Dermis blood vessel endothelial cell (primary cell): Measurements from ENCODE around the gene CFAP410. TPM values are rescaled to one million over a fixed set of nuclear protein-coding genes. Genes with fewer than 3 reads are reported as not detected.

ENCODE experiments used
- DNase-seq: peaks from one replicate; pipeline ENCODE4 v3.0.0; 2010
- total RNA-seq: library from RNA; depleted of rRNA; stranded (reverse); fragments of >200 nt; gene quantifications from 2 replicates; pipeline ENCODE4 v1.2.3, GENCODE V29; 2014

The CFAP410 gene
- total RNA-seq, 1 donor from 2014 or later: 6.0 TPM

GRCh38 chr21:44297525-44298290, 41.5 kb downstream of the CFAP410 start:
- peak; percentile 90 for DNase-seq

DNA sequence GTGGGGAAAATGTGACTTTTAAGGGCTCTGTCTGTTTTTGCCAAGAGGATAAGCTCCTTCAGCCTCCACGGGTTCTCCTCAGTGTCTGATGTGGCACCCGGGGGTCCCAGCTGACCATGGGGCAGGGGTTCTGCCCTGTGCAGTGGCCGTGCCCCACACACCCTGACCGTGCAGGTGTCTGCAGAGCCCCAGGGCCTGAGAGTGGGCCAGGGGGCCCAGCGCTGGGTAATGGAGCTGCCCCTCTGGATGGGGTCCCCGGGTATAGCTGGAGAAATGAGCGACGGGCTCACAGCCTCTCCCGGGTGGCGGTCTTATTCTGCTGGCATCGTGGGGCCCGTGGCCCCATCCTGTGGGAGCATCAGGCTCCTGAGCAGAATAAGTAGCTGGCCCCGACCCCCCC, 42.3 kb downstream of the CFAP410 start:
- DNase-seq: no peak

GRCh38 chr21:44296103-44296519, 43.1 kb downstream of the CFAP410 start:
- no peak for DNase-seq

- DNase-seq: no peak
Measured at GRCh38 chr21:44295646-44296045, 43.5 kb downstream of the CFAP410 start.

DNA sequence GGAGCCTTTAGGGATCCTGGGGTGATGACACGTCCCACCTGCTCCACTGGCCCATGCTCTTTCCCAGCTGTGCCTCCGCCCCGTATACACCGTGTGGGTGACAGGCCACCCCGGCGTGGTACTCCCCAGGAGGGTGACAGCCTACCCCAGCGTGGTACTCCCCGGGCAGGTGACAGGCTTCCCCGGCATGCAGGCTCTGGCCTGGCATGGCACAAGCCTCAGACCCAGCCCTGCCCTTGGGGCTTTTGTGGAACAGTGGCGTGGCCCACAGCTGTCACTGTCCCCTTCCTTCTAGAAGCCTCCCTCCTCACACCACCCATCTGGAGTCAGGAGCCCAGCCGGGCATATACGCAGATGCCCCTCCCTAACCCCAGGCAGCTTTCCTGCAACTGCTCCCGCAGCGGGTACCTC, 44.0 kb downstream of the CFAP410 start:
- no peak for DNase-seq

DNA sequence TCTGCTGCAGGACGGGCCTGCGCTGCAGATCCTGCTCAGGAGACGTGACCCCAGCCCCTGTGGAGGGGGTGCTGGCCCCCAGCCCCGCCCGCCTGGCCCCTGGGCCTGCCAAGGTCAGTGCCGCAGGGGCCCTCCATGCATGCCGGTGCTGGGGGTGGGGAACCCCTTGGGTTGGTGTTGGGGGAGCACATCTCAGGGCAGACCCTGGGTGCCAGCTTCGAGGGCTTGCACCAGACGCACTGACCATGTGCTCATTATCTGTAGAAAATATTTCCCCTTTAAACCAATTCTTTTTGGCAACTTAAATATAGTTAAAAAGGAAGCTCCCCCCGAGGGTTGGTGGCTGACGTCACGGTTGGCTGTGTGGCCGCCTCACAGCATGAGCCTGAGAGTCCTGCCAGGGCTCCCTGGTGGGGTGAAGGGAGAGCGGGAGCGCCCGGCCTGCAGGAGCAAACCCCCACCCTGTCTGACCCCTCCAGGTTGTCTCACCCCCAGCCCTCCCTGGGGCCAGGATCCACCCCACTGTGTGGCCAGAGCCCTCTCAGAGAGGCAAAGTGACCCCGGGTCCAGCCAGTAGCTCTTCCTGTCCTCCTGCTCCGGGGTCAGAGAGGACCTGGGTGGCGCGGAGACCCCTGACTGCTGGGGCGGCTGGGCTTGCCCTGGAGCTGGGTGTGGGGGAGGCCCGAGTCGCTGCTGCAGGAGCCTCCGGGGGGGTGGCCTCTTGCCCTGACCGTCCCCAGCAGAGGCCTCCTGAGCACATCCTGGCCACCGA, 44.6 kb downstream of the CFAP410 start:
- DNase-seq: peak; percentile 23

DNA sequence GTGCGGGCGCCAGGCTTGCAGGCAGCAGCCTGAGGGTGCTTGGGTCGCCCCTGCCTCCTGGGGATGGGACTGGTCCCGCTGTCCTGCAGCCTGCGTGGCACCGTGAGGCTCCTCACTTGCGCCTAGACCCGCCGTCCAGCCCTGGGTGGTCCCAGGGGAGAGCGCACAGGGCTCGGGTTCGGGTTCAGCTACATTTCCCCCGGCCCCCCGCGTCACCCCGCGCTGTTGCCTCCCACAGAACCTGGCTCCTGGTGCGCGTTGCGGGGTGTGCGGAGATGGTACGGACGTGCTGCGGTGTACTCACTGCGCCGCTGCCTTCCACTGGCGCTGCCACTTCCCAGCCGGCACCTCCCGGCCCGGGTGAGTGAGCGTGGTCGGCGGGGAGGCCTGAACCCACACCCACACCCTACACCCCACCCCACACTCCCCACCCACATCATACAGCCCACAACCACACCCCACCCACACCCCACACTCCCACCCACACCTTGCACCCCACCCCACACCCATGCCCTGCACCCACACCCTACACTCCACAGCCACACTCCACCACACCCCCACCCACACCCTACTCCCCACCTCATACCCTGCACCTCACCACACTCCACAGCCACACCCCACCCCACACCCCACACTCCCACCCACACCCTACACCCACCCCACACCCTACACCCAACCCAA, 45.5 kb downstream of the CFAP410 start:
- no peak for DNase-seq

- no peak for DNase-seq
Measured at GRCh38 chr21:44292812-44293195, 46.4 kb downstream of the CFAP410 start.

DNA sequence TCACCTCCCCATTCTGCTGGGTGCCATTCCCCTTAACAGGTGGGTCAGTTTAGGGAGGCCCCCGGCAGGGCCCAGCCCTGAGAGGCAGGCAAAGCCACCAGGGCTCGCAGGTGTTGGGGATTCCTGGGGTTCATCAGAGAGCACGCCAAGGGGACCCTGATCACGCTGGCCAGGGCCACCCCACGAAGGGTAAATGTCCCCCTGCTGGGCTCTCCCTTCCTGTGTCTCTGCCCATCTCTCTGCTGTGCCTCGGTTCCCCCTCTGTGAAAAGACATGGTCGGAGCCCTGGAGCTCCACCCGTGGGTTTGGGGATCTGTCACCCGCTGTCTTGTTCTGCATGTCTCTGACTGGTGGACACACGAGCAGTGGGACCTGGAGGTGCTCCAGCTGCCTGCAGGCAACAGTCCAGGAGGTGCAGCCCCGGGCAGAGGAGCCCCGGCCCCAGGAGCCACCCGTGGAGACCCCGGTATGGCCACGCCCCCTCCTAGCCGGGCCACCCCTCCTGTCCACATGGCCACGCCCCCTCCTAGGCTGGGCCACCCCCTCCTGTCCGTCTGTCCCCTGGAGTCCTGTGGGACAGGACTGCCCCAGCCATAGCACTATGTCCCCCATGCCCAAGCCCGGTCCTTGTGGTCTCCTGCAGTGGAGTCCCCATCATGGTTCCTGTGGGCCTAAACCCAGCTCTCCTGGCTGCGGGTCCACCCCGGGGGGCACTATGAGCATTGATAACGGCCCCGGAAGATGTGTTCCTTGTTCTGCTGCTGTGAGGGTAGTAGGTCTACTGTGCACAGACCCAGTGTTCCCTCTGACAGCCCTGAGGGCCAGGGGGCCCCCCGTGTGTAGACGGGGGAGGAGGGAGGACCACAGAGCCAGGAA, 47.0 kb downstream of the CFAP410 start:
- DNase-seq: no peak

GRCh38 chr21:44291078-44291935, 47.9 kb downstream of the CFAP410 start:
- no peak for DNase-seq

GRCh38 chr21:44290327-44291077, 48.7 kb downstream of the CFAP410 start:
- no peak for DNase-seq

DNA sequence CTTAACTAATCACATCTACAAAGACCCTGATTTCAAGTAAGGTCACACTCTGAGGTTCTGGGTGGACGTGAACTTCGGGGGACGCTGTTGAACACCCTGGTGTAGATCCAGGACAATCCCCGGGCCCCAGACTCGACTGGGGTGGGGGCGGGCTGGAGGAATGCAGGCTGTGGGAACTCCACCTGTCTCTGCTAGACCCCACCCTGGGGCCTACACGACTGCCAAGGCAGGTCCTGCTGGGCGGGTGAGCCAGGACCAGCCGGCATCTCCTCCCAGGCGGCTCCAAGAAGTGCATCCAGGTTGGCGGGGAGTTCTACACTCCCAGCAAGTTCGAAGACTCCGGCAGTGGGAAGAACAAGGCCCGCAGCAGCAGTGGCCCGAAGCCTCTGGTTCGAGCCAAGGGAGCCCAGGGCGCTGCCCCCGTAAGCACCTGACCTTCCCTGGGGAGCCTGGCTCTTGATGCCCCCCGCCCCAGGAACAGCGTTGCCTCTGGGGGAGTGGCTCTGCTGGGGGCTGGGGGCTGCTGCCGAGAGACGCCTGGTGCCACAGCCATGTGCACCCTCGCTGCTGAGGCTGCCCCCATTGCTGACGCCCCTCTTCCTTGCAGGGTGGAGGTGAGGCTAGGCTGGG, 49.7 kb downstream of the CFAP410 start:
- no peak for DNase-seq

- no peak for DNase-seq
Measured at GRCh38 chr21:44288251-44289110, 50.7 kb downstream of the CFAP410 start.

DNA sequence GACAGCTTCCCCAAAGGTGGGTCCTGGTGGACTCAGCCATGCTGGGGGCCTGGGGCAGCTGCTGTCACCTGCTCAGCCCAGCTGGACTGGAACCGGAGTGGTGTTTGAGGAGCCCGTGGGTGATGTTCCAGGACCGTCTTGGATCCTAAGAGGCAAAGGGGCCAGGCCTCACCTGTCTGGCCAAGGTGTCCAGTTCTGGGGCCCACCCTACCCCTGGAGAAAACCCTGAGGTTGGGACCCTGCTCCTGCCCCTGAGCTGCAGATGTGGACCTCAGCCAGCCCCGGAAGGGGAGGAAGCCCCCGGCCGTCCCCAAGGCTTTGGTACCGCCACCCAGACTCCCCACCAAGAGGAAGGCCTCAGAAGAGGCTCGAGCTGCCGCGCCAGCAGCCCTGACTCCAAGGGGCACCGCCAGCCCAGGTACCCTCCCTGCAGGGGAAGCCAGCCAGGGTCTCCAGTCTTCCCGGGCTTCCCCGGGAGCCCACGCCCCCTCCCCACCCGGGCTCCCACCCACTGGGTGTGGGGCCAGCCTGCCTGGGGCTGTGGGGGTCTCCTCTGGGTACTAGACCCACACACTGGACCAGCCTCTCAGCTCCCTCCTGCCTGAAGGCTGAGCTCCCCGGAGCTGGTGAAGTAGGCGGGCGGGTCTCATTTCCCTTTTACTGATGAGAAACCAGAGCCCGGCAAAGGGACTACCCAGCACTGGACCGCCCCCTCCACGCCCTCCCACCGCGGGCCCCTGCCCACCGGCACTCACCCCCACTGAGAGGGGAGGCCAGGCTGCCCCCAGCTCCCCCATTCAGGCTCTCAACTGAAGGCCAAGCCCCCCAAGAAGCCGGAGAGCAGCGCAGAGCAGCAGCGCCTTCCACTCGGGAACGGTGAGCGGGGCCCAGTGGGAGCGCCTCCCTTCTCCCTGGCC, 52.2 kb downstream of the CFAP410 start:
- DNase-seq: no peak

- no peak for DNase-seq
Measured at GRCh38 chr21:44286086-44286715, 53.0 kb downstream of the CFAP410 start.

DNA sequence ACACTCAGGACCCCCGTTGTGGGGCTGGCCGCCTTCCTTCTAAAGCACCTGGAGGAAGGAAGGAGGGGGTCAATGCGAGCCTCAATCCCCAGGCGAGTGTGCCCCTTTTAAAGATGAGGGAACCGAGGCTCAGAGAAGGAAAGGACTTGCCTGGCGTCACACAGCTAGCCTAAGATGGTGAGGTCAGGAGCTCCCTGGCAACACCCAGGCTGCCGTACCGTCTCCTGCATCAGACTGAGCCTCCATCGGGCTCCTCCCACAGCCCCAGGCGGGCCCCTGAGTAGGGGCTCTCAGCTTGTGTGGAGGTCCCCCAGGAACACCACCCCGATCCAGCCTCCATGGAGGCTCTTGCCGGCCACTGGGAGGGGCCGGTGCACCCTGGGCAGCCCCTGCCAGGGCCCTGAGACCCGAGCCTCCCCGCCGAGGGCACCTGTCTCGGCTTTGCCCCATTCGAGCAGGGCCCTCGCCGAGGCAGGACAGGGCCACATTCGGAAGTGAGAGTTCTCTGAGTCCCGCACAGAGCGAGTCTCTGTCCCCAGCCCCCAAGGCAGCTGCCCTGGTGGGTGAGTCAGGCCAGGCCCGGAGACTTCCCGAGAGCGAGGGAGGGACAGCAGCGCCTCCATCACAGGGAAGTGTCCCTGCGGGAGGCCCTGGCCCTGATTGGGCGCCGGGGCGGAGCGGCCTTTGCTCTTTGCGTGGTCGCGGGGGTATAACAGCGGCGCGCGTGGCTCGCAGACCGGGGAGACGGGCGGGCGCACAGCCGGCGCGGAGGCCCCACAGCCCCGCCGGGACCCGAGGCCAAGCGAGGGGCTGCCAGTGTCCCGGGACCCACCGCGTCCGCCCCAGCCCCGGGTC, 53.8 kb downstream of the CFAP410 start, which contains the start of gene AIRE:
Gene AIRE (plus strand): TSS at position 739 of the 855 bp plus-strand sequence. CDS start 131 bp downstream, outside the sequence.
- DNase-seq: peak; percentile 21
